H9 (cell line): ENCODE results near the gene CBX8. TPM values are rescaled to one million over a fixed set of nuclear protein-coding genes. Genes with fewer than 3 reads are reported as not detected.

ENCODE experiments used
- DNase-seq: peaks from one replicate; pipeline ENCODE4 v3.0.0-alpha.2; 2017
- H2AFZ ChIP-seq: one replicate; pipeline ENCODE4 v1.6.1; 2013; ENCODE audit warnings: mild to moderate bottlenecking, low read length, control low read depth, moderate library complexity
- H2AK5ac ChIP-seq: 2 replicates; pipeline ENCODE4 v1.6.1; 2013; ENCODE audit warnings: low read length, control low read depth, mixed read lengths; ENCODE audit not compliant: insufficient read length
- H2BK120ac ChIP-seq: one replicate; pipeline ENCODE4 v1.6.1; 2013; ENCODE audit warnings: low read depth, mild to moderate bottlenecking, low read length, control low read depth, inconsistent platforms; ENCODE audit not compliant: poor library complexity, severe bottlenecking
- H2BK12ac ChIP-seq: 2 replicates; pipeline ENCODE4 v1.6.1; 2013; ENCODE audit warnings: low read length, control low read depth, mixed read lengths, low read depth; ENCODE audit not compliant: insufficient read length
- H2BK15ac ChIP-seq: 2 replicates; pipeline ENCODE4 v1.6.1; 2013; ENCODE audit warnings: low read depth, low read length, control low read depth
- H2BK20ac ChIP-seq: one replicate; pipeline ENCODE4 v1.6.1; 2013; ENCODE audit warnings: low read depth, mild to moderate bottlenecking, low read length, control low read depth, inconsistent platforms; ENCODE audit not compliant: poor library complexity, severe bottlenecking
- H2BK5ac ChIP-seq: 2 replicates; pipeline ENCODE4 v1.6.1; 2013; ENCODE audit warnings: low read length, control low read depth, mixed read lengths; ENCODE audit not compliant: insufficient read length
- H3K14ac ChIP-seq: 2 replicates; pipeline ENCODE4 v1.6.1; 2013; ENCODE audit warnings: low read length, control low read depth; ENCODE audit not compliant: insufficient read depth
- H3K18ac ChIP-seq: 2 replicates; pipeline ENCODE4 v1.6.1; 2013; ENCODE audit warnings: low read depth, mild to moderate bottlenecking, mixed read lengths, low read length, control low read depth; ENCODE audit not compliant: insufficient read length
- H3K23ac ChIP-seq: 2 replicates; pipeline ENCODE4 v1.6.1; 2013; ENCODE audit warnings: low read length, control low read depth, mixed read lengths, low read depth; ENCODE audit not compliant: insufficient read length
- H3K23me2 ChIP-seq: 2 replicates; pipeline ENCODE4 v1.6.1; 2013; ENCODE audit warnings: low read depth, mild to moderate bottlenecking, mixed read lengths, low read length, control low read depth; ENCODE audit not compliant: insufficient read length, poor library complexity, severe bottlenecking
- H3K27ac ChIP-seq: 2 replicates; pipeline ENCODE4 v1.5.1; 2013; ENCODE audit warnings: low read length, control low read depth, mixed read lengths, low read depth; ENCODE audit not compliant: insufficient read length
- H3K27me3 ChIP-seq: 2 replicates; pipeline ENCODE4 v1.6.1; 2013; ENCODE audit warnings: low read length, control low read depth, inconsistent platforms; ENCODE audit not compliant: insufficient read depth
- H3K4ac ChIP-seq: 2 replicates; pipeline ENCODE4 v1.6.1; 2013; ENCODE audit warnings: low read depth, mild to moderate bottlenecking, control low read depth, inconsistent platforms, low read length, moderate library complexity
- H3K4me1 ChIP-seq: 2 replicates; pipeline ENCODE4 v1.6.1; 2013; ENCODE audit warnings: low read length, control low read depth, inconsistent platforms; ENCODE audit not compliant: insufficient read depth
- H3K4me2 ChIP-seq: 2 replicates; pipeline ENCODE4 v1.6.1; 2013; ENCODE audit warnings: low read length, control low read depth, mixed read lengths; ENCODE audit not compliant: insufficient read length, insufficient read depth
- H3K56ac ChIP-seq: 2 replicates; pipeline ENCODE4 v1.6.1; 2013; ENCODE audit warnings: low read depth, mild to moderate bottlenecking, mixed read lengths, low read length, control low read depth; ENCODE audit not compliant: insufficient read length
- H3K79me1 ChIP-seq: 2 replicates; pipeline ENCODE4 v1.6.1; 2013; ENCODE audit warnings: low read depth, mild to moderate bottlenecking, moderate library complexity, low read length, control low read depth, inconsistent platforms; ENCODE audit not compliant: insufficient read depth, poor library complexity, severe bottlenecking
- H3K79me2 ChIP-seq: 2 replicates; pipeline ENCODE4 v1.6.1; 2013; ENCODE audit warnings: low read length, control low read depth, inconsistent platforms; ENCODE audit not compliant: insufficient read depth
- H3K9ac ChIP-seq: 2 replicates; pipeline ENCODE4 v1.6.1; 2013; ENCODE audit warnings: low read length, control low read depth, mixed read lengths; ENCODE audit not compliant: insufficient read length; ENCODE audit errors: extremely low read depth
- H3K9me3 ChIP-seq: one replicate; pipeline ENCODE4 v1.6.1; 2013; ENCODE audit warnings: low read depth, low read length, inconsistent platforms; ENCODE audit not compliant: control insufficient read depth
- H3T11ph ChIP-seq: one replicate; pipeline ENCODE4 v1.6.1; 2013; ENCODE audit warnings: mild to moderate bottlenecking, low read length, control low read depth, inconsistent platforms
- H4K20me1 ChIP-seq: one replicate; pipeline ENCODE4 v1.6.1; 2013; ENCODE audit not compliant: control insufficient read depth, insufficient read length, insufficient read depth
- H4K5ac ChIP-seq: 2 replicates; pipeline ENCODE4 v1.6.1; 2013; ENCODE audit warnings: low read depth, mild to moderate bottlenecking, mixed read lengths, low read length, control low read depth; ENCODE audit not compliant: insufficient read length
- H4K8ac ChIP-seq: replicated peaks from 2 replicates; pipeline ENCODE4 v1.6.1; 2013; ENCODE audit warnings: low read length, control low read depth, mixed read lengths, low read depth; ENCODE audit not compliant: insufficient read length
- H4K91ac ChIP-seq: 2 replicates; pipeline ENCODE4 v1.6.1; 2013; ENCODE audit warnings: low read depth, mild to moderate bottlenecking, moderate library complexity, mixed read lengths, low read length, control low read depth; ENCODE audit not compliant: insufficient read length
- H3K27ac Mint-ChIP-seq, 3 experiments: 2 replicates in 2 of 3; 3 replicates in 1 of 3; pipeline ENCODE4 v1.8.0; 2020 to 2021; ENCODE audit warnings: mixed read lengths in 3 of 3, mild to moderate bottlenecking in 1 of 3, moderate library complexity in 1 of 3
- H3K27me3 Mint-ChIP-seq: 2 replicates; pipeline ENCODE4 v1.8.0; 2021; ENCODE audit warnings: low read depth, mild to moderate bottlenecking, moderate library complexity, mixed read lengths
- H3K36me3 Mint-ChIP-seq, 3 experiments: 2 replicates in 2 of 3; 3 replicates in 1 of 3; pipeline ENCODE4 v1.8.0; 2020 to 2021; ENCODE audit warnings: low read depth in 3 of 3, mixed read lengths in 3 of 3; ENCODE audit not compliant: insufficient read depth in 1 of 3
- H3K4me1 Mint-ChIP-seq, 2 experiments: 2 replicates each; pipeline ENCODE4 v1.8.0; 2020; ENCODE audit warnings: mixed read lengths in 2 of 2
- H3K4me3 Mint-ChIP-seq, 2 experiments: 2 replicates in 1 of 2; 3 replicates in 1 of 2; pipeline ENCODE4 v1.8.0; 2020 to 2021; ENCODE audit warnings: mild to moderate bottlenecking in 2 of 2, mixed read lengths in 2 of 2, moderate library complexity in 1 of 2
- H3K9me3 Mint-ChIP-seq, 2 experiments: 2 replicates in 1 of 2; 3 replicates in 1 of 2; pipeline ENCODE4 v1.8.0; 2020; ENCODE audit warnings: mild to moderate bottlenecking in 2 of 2, mixed read lengths in 2 of 2, moderate library complexity in 1 of 2
- CTCF ChIP-seq: fragments of 200-600 bp; sonication (generic); conservative IDR thresholded peaks from 3 replicates; pipeline ENCODE4 v1.8.0; 2021; ENCODE audit warnings: antibody characterized with exemption, mild to moderate bottlenecking
- WGBS: extraction: QIAGEN DNeasy Blood & Tissue Kit; methylation state at CpG from one replicate; pipeline ENCODE4 v1.1.7; 2013; ENCODE audit warnings: missing lambda C conversion rate, low lambda C conversion rate, mixed read lengths; ENCODE audit not compliant: insufficient read length; ENCODE audit errors: extremely low coverage; 5-methylcytosine and 5-hydroxymethylcytosine counted together
- total RNA-seq: library from RNA; stranded (reverse); gene quantifications from 2 replicates; pipeline ENCODE4 v1.2.1, GENCODE V29; 2021

CBX8 gene
- total RNA-seq, 1 experiment from 2014 or later: 1.2 TPM

- H3K27ac ChIP-seq: no peak overlapping the region
- H3K23me2 ChIP-seq: peaks cover 17% of the 10 kb centered on the region
- H4K91ac ChIP-seq: no peak overlapping the region
- no peak overlapping the region for H3K27ac Mint-ChIP-seq
- H2BK15ac ChIP-seq: no peak overlapping the region
- no peaks in the 10 kb centered on the region for H3K9me3 ChIP-seq
- whole genome bisulfite sequencing: no CpG with 5 or more reads among the region's 63 CpGs
- no peak overlapping the region for H2AFZ ChIP-seq
- no peak overlapping the region; the same call in 1 of the 2 replicates for H3K14ac ChIP-seq
- TF ChIP-seq CTCF: no peak
- no peak for DNase-seq
- H2BK5ac ChIP-seq: no peak overlapping the region
- H3K27me3 ChIP-seq: peaks cover 75% of the 10 kb centered on the region
- peak overlapping the region; percentile 15 for H3K18ac ChIP-seq
- no peaks in the 10 kb centered on the region for H3K79me1 ChIP-seq
- no peak overlapping the region for H2BK120ac ChIP-seq
- H3K4me1 ChIP-seq: peaks cover 6% of the 10 kb centered on the region
- no peak overlapping the region for H3K9ac ChIP-seq
- H3K4me2 ChIP-seq: peak overlapping the region; percentile 36
- peaks cover 89% of the 10 kb centered on the region for H3K27me3 Mint-ChIP-seq
- H3K4ac ChIP-seq: no peak overlapping the region
- H3K23ac ChIP-seq: no peak overlapping the region
- no peak overlapping the region for H2AK5ac ChIP-seq
- no peak overlapping the region for H2BK12ac ChIP-seq
- no peak overlapping the region for H4K8ac ChIP-seq
- no peak overlapping the region for H4K5ac ChIP-seq
- peaks cover 26 to 47% of the 10 kb centered on the region in 2 experiments for H3K4me1 Mint-ChIP-seq
- no peak overlapping the region for H2BK20ac ChIP-seq
- no peak overlapping the region for H3K56ac ChIP-seq
- H3K36me3 Mint-ChIP-seq: no peaks in the 10 kb centered on the region; a peak in 2 of 7 replicates
- H3K9me3 Mint-ChIP-seq: peaks cover 0 to 3% of the 10 kb centered on the region in 2 experiments; a peak in 1 of 5 replicates
- no peak overlapping the region for H3T11ph ChIP-seq
- peak overlapping the region; percentile 0 to 73; a peak in 3 of 5 replicates for H3K4me3 Mint-ChIP-seq
- no peaks in the 10 kb centered on the region for H3K79me2 ChIP-seq
- no peaks in the 10 kb centered on the region for H4K20me1 ChIP-seq
Measured at GRCh38 chr17:79792984-79793923, 3.6 kb downstream of the CBX8 start.
